Mucosa of rectum (tissue), 2 donors: ENCODE measurements around the gene NIN.
"Not testable (repeated sequence)": the region's sequence is repeated elsewhere in the genome, so short reads cannot be mapped to it uniquely, and the experiment has no call there.

Experiments
- H3K27ac ChIP-seq, 2 donors: one replicate each; pipeline ENCODE4 v1.7.0; 2013; ENCODE audit warnings: inconsistent platforms in 2 of 2, low read depth in 2 of 2, low read length in 2 of 2
- H3K27me3 ChIP-seq, 2 donors: one replicate each; pipeline ENCODE4 v1.7.0; 2013; ENCODE audit warnings: low read length in 2 of 2; ENCODE audit not compliant: control insufficient read depth in 2 of 2, insufficient read depth in 2 of 2
- H3K36me3 ChIP-seq, 2 donors: one replicate each; pipeline ENCODE4 v1.7.0; 2013; ENCODE audit warnings: low read length in 2 of 2; ENCODE audit not compliant: control insufficient read depth in 2 of 2, insufficient read depth in 2 of 2
- H3K4me1 ChIP-seq, 2 donors: one replicate each; pipeline ENCODE4 v1.7.0; 2013; ENCODE audit warnings: low read length in 2 of 2, mild to moderate bottlenecking in 1 of 2; ENCODE audit not compliant: control insufficient read depth in 2 of 2, insufficient read depth in 2 of 2
- H3K4me3 ChIP-seq, 2 donors: one replicate each; pipeline ENCODE4 v1.7.0; 2013; ENCODE audit warnings: low read length in 2 of 2
- H3K9ac ChIP-seq, 2 donors: one replicate each; pipeline ENCODE4 v1.7.0; 2013; ENCODE audit warnings: low read length in 2 of 2, low read depth in 1 of 2, mild to moderate bottlenecking in 1 of 2
- H3K9me3 ChIP-seq, 2 donors: one replicate each; pipeline ENCODE4 v1.7.0; 2013; ENCODE audit warnings: low read length in 2 of 2; ENCODE audit not compliant: control insufficient read depth in 2 of 2
- donor health status: healthy.
- donor health status: Normal muscosa, but diverticular disease.

NIN gene

GRCh38 chr14:50697659-50698290, 133.2 kb downstream of the NIN start:
- Histone ChIP-seq H3K27me3 (no peaks in the 10 kb centered on the region), H3K27ac (no peak overlapping the region), H3K4me3 (no peak overlapping the region), H3K36me3 (no peaks in the 10 kb centered on the region), H3K9me3 (peaks cover 0 to 3% of the 10 kb centered on the region in 2 donors), H3K4me1 (no peaks in the 10 kb centered on the region), H3K9ac (no peak overlapping the region)

DNA sequence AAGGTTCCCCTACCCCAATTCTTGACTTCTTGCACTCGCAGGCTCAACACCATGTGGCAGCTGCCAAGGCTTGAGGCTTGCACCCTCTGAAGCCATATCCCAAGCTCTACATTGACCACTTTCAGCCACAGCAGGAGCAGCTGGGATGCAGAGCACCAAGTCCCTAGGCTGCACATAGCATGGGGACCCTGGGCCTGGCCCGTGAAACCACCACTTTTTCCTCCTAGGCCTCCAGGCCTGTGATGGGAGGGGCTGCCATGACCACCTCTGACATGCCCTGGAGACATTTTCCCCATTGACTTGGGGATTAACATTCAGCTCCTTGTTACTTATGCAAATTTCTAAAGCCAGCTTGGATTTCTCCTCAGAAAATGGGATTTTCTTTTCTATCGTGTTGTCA, 136.7 kb downstream of the NIN start:
- not testable (repeated sequence) for H3K9ac ChIP-seq, H3K4me1 ChIP-seq, H3K4me3 ChIP-seq, H3K9me3 ChIP-seq, H3K36me3 ChIP-seq, H3K27ac ChIP-seq, H3K27me3 ChIP-seq

DNA sequence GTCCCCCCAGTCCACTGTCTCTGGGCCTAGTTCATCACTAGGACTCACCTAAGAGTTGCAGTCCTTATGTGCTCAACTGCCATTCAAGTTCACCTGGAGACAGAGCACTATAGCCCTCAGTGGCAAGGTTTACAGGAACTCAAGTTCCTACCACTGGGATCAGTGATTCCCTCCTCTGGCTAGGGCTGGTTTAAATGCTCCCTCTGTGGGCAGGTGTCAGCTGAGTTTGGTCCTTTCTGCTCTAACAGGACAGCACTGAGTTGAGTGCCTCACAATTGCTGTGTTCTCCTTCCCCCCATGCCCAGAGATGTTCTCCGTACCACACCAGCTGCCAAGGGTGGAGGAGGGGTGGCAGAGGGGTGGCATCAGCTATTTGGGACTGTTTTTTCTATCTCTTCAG, 142.1 kb downstream of the NIN start:
- H3K27me3 ChIP-seq, result no peaks in the 10 kb centered on the region
- H3K4me3 ChIP-seq, result no peak overlapping the region
- H3K36me3 ChIP-seq, result no peaks in the 10 kb centered on the region
- no peak overlapping the region for H3K9ac ChIP-seq
- H3K9me3 ChIP-seq, result no peaks in the 10 kb centered on the region
- H3K4me1 ChIP-seq, result no peaks in the 10 kb centered on the region
- no peak overlapping the region for H3K27ac ChIP-seq

DNA sequence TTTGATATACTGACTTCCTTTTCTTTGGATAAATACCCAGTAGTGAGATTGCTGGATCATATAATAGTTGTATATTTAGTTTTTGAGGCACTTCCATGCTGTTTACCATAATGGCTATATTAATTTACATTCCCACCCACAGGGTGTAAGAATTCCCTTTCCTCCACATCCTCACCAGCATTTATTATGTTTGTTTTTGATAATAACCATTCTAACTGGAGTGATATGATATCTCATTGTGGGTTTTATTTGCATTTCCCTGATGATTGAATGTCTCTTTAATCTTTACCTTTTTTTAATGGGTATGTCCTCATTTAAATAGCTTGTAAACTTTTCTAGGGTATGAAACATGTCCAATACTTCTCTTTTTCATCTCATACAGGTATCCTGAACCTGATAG, 151.3 kb downstream of the NIN start:
- H3K27ac ChIP-seq, result no peak overlapping the region
- H3K9me3 ChIP-seq, result no peaks in the 10 kb centered on the region
- H3K36me3 ChIP-seq, result no peaks in the 10 kb centered on the region
- H3K4me3 ChIP-seq, result no peak overlapping the region
- H3K9ac ChIP-seq, result no peak overlapping the region
- H3K27me3 ChIP-seq, result no peaks in the 10 kb centered on the region
- H3K4me1 ChIP-seq, result peaks cover 0 to 3% of the 10 kb centered on the region in 2 donors

GRCh38 chr14:50678163-50678562, 152.8 kb downstream of the NIN start:
- Histone ChIP-seq H3K27me3 (no peaks in the 10 kb centered on the region), H3K4me1 (peaks cover 0 to 3% of the 10 kb centered on the region in 2 donors), H3K4me3 (no peak overlapping the region), H3K9me3 (no peaks in the 10 kb centered on the region), H3K36me3 (no peaks in the 10 kb centered on the region), H3K27ac (no peak overlapping the region), H3K9ac (no peak overlapping the region)

GRCh38 chr14:50677527-50678063, 153.4 kb downstream of the NIN start:
- Histone ChIP-seq H3K4me1 (peaks cover 0 to 3% of the 10 kb centered on the region in 2 donors), H3K27me3 (no peaks in the 10 kb centered on the region), H3K27ac (no peak overlapping the region), H3K9me3 (no peaks in the 10 kb centered on the region), H3K9ac (no peak overlapping the region), H3K36me3 (no peaks in the 10 kb centered on the region), H3K4me3 (no peak overlapping the region)

GRCh38 chr14:50676814-50677516, 154.0 kb downstream of the NIN start:
- no peak overlapping the region for H3K4me3 ChIP-seq
- no peak overlapping the region for H3K27ac ChIP-seq
- no peaks in the 10 kb centered on the region for H3K9me3 ChIP-seq
- no peaks in the 10 kb centered on the region for H3K36me3 ChIP-seq
- peaks cover 0 to 3% of the 10 kb centered on the region in 2 donors for H3K4me1 ChIP-seq
- H3K9ac ChIP-seq, result no peak overlapping the region
- H3K27me3 ChIP-seq, result no peaks in the 10 kb centered on the region

- Histone ChIP-seq H3K4me1 (peaks cover 0 to 3% of the 10 kb centered on the region in 2 donors), H3K36me3 (no peaks in the 10 kb centered on the region), H3K27me3 (no peaks in the 10 kb centered on the region), H3K9ac (no peak overlapping the region), H3K4me3 (no peak overlapping the region), H3K27ac (no peak overlapping the region), H3K9me3 (no peaks in the 10 kb centered on the region)
These were observed 155.4 kb downstream of the NIN start for GRCh38 chr14:50675597-50675996.

DNA sequence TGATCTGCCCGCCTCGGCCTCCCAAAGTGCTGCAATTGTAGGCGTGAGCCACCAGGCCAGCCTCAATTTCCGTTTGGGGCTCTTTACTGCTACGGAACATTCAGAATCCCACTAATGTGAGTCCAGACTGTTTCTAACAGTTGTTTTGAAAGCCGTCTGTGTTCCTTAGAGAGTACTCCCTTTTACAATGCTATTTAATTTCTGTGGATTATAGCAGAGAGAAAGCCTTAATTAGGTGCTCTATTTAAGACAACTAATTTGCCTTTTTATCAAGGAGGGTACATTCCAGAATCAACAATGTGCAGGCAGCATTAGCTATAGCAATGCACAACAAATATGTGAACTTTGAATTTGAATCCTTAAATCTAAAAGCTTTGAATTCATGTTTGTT, 160.1 kb downstream of the NIN start:
- Histone ChIP-seq H3K9ac (no peak overlapping the region), H3K27me3 (no peaks in the 10 kb centered on the region), H3K9me3 (no peaks in the 10 kb centered on the region), H3K36me3 (no peaks in the 10 kb centered on the region), H3K4me1 (peaks cover 0 to 8% of the 10 kb centered on the region in 2 donors), H3K27ac (no peak overlapping the region), H3K4me3 (no peak overlapping the region)

- Histone ChIP-seq H3K9me3 (no peaks in the 10 kb centered on the region), H3K27me3 (no peaks in the 10 kb centered on the region), H3K27ac (no peak overlapping the region), H3K36me3 (no peaks in the 10 kb centered on the region), H3K4me3 (no peak overlapping the region), H3K9ac (no peak overlapping the region), H3K4me1 (peaks cover 0 to 8% of the 10 kb centered on the region in 2 donors)
These were observed 160.6 kb downstream of the NIN start for GRCh38 chr14:50670196-50670865.
